Neutrophil (primary cell): ENCODE data around the gene PLOD2.

Experiments used
- H3K27ac ChIP-seq: fragments of 200-600 bp; sonication (generic); 2 replicates; pipeline ENCODE4 v1.5.1; 2016; ENCODE audit warnings: mild to moderate bottlenecking, moderate library complexity
- H3K27me3 ChIP-seq: fragments of 200-600 bp; sonication (generic); 2 replicates; pipeline ENCODE4 v1.6.0; 2016; ENCODE audit warnings: mild to moderate bottlenecking
- H3K36me3 ChIP-seq: fragments of 200-600 bp; sonication (generic); 2 replicates; pipeline ENCODE4 v1.5.1; 2017
- H3K4me1 ChIP-seq, 2 experiments: fragments of 200-600 bp in 1 of 2; sonication (generic) in 1 of 2; 1 replicate in 1 of 2; 2 replicates in 1 of 2; pipeline versions ENCODE4 v1.5.1 to v1.6.1; 2013 to 2016; ENCODE audit warnings: low read depth in 1 of 2, low read length in 1 of 2, mild to moderate bottlenecking in 1 of 2, moderate library complexity in 1 of 2; ENCODE audit not compliant: control insufficient read depth in 1 of 2, insufficient read depth in 1 of 2
- H3K4me3 ChIP-seq, 2 experiments: fragments of 200-600 bp in 1 of 2; sonication (generic) in 1 of 2; 1 replicate in 1 of 2; 2 replicates in 1 of 2; pipeline ENCODE4 v1.5.1; 2013 to 2016; ENCODE audit warnings: low read depth in 1 of 2, low read length in 1 of 2, mild to moderate bottlenecking in 1 of 2, moderate library complexity in 1 of 2
- H3K9me3 ChIP-seq: fragments of 200-600 bp; sonication (generic); 2 replicates; pipeline ENCODE4 v1.5.1; 2016
- TF ChIP-seq, protein P1 (sequence below): fragments of 200-600 bp; sonication (generic); IDR thresholded peaks from 2 replicates; pipeline ENCODE4 v1.5.1; 2016; ENCODE audit warnings: antibody characterized with exemption

Gene PLOD2

DNA sequence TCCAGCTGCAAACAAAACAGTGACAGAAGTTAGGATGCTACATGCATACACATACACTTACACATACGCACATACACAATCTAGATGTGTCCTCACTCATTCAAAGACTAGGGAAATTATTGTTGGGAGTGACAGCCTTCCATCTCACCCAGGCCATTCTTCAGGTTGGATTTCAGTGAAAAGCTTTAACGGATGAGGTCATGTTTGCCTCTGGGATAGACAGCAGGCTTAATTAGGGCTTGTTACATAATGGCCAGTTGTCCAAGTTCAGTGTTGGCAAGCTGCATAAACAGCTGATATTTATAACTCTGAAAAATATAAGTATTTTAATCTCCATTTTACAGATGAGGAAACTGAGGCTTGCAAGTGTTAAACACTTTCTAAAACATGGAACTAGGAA is 35.8 kb upstream of the PLOD2 start:
- Histone ChIP-seq H3K36me3 (no peaks in the 10 kb centered on the region), H3K9me3 (no peaks in the 10 kb centered on the region), H3K4me3 (no peak overlapping the region), H3K27me3 (no peaks in the 10 kb centered on the region), H3K4me1 (no peaks in the 10 kb centered on the region), H3K27ac (no peak overlapping the region)
- TF ChIP-seq, protein P1, sequence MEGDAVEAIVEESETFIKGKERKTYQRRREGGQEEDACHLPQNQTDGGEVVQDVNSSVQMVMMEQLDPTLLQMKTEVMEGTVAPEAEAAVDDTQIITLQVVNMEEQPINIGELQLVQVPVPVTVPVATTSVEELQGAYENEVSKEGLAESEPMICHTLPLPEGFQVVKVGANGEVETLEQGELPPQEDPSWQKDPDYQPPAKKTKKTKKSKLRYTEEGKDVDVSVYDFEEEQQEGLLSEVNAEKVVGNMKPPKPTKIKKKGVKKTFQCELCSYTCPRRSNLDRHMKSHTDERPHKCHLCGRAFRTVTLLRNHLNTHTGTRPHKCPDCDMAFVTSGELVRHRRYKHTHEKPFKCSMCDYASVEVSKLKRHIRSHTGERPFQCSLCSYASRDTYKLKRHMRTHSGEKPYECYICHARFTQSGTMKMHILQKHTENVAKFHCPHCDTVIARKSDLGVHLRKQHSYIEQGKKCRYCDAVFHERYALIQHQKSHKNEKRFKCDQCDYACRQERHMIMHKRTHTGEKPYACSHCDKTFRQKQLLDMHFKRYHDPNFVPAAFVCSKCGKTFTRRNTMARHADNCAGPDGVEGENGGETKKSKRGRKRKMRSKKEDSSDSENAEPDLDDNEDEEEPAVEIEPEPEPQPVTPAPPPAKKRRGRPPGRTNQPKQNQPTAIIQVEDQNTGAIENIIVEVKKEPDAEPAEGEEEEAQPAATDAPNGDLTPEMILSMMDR: no peak

DNA sequence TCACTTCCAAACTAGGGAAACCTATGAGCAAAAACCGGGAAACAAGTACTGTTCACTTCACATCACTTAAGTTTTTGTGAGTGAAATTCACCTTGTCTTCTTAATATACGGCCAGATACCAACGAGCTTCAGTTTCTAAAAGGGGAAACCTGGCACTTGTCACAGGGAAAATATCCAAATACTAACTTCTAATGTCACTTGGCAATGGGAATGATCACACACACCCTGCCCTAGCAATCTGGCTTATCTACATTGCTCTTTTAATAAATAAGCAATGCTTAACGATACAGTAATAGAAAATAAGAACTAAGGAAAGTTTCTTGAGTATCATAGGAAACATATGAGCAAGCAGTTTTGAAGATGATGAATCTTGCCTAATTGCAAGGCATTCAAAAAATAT is 34.6 kb upstream of the PLOD2 start:
- Histone ChIP-seq H3K36me3 (no peaks in the 10 kb centered on the region), H3K4me1 (no peaks in the 10 kb centered on the region), H3K9me3 (no peaks in the 10 kb centered on the region), H3K27me3 (no peaks in the 10 kb centered on the region), H3K4me3 (no peak overlapping the region), H3K27ac (no peak overlapping the region)
- TF ChIP-seq, protein P1: no peak

DNA sequence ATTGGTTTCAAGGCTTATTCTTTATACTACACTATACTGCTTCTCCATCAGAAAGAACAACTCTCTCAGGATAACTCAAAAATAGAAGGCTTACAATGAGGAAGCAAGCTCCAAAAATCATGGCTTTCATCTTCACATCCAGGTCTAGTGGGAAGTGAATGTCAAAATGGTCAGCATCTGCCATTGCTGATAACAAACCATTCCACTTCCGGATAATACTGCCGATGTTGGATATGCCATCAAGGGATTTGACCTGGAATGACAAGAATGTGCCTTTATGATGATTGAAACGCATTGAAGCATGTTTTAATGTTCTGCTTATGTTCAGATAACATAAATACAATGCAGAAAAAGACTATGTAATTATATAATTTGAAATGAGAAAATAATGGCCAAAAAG is 34.0 kb upstream of the PLOD2 start:
- no peaks in the 10 kb centered on the region for H3K4me1 ChIP-seq
- TF ChIP-seq, protein P1: no peak
- no peak overlapping the region for H3K4me3 ChIP-seq
- H3K27ac ChIP-seq: no peak overlapping the region
- H3K36me3 ChIP-seq: no peaks in the 10 kb centered on the region
- H3K27me3 ChIP-seq: no peaks in the 10 kb centered on the region
- H3K9me3 ChIP-seq: no peaks in the 10 kb centered on the region

DNA sequence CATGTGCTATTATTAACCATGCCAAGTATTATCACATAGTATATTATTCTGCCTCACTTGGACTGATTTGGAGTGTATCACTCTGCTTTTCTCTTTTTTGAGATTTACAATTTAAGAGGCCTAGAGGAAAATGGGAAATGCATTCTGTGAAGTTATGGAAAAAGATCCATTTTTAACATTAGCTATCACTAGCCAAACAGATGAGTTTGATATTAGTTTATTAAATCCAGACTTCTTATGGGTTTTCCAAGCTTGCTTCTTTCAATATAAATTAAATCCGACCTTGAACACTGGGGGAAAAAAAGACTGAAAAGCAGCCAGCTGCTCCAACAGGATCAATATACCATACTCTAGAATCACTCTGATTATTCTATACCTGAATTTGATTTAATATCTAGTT is 30.1 kb upstream of the PLOD2 start:
- no peaks in the 10 kb centered on the region for H3K27me3 ChIP-seq
- TF ChIP-seq, protein P1: no peak
- no peaks in the 10 kb centered on the region for H3K36me3 ChIP-seq
- no peaks in the 10 kb centered on the region for H3K4me1 ChIP-seq
- no peak overlapping the region for H3K4me3 ChIP-seq
- no peak overlapping the region for H3K27ac ChIP-seq
- H3K9me3 ChIP-seq: no peaks in the 10 kb centered on the region

DNA sequence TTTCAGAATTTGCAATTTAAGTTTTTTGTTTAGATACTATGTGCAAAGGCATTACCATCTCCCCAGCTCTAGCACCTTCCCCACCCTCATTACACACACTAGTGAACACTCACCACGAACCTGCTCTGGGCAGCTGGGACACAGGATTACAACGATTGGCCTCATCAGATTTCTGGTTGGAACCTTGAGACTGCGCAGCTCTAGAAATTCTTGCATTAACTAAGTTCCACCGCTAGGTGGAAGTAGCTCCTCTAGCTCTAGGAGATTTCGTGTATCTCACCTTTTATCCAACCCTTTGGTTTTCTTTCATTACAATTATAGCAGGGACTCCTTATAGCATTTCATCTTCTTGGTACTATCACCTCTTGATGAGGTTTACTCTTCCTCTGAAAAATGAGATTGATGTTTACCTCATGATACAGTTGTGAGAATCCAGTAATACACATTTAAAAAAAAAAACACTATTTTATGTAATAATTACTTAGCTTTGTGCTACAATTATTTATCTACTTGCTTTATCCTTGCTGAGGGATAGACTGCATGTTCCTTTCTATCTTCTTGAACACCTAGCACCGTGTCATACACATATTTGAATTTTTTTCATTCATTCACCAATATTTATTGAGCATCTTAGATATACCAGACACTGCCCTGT is 28.7 kb upstream of the PLOD2 start:
- no peaks in the 10 kb centered on the region for H3K4me1 ChIP-seq
- TF ChIP-seq, protein P1: peak; percentile 49
- no peaks in the 10 kb centered on the region for H3K9me3 ChIP-seq
- H3K27me3 ChIP-seq: no peaks in the 10 kb centered on the region
- no peaks in the 10 kb centered on the region for H3K36me3 ChIP-seq
- H3K27ac ChIP-seq: no peak overlapping the region
- no peak overlapping the region for H3K4me3 ChIP-seq
